Memory B cell (primary cell): ENCODE measurements around the gene PRSS57.
A peak's percentile ranks its signal among the peaks of the same experiment; 100 is the strongest.

ENCODE experiments used
- ATAC-seq: fragments of 150-1000 bp; cut with Tn5 transposase; 2 replicates; pipeline ENCODE4 v1.10.0; 2021; ENCODE audit warnings: low read depth, mild to moderate bottlenecking, moderate library complexity
- DNase-seq, 2 donors: peaks; one replicate each; pipeline ENCODE4 v3.0.0; 2022; ENCODE audit warnings: low spot score in 2 of 2
- H3K27ac Mint-ChIP-seq: one replicate; pipeline ENCODE4 v1.8.0; 2022; ENCODE audit warnings: mild to moderate bottlenecking, moderate library complexity, mixed read lengths
- H3K27me3 Mint-ChIP-seq: one replicate; pipeline ENCODE4 v1.8.0; 2022; ENCODE audit warnings: mixed read lengths
- H3K36me3 Mint-ChIP-seq: one replicate; pipeline ENCODE4 v1.8.0; 2022; ENCODE audit warnings: mild to moderate bottlenecking, mixed read lengths
- H3K4me1 Mint-ChIP-seq: one replicate; pipeline ENCODE4 v1.8.0; 2022; ENCODE audit warnings: mixed read lengths
- H3K4me3 Mint-ChIP-seq: one replicate; pipeline ENCODE4 v1.8.0; 2022; ENCODE audit warnings: mild to moderate bottlenecking, moderate library complexity, mixed read lengths
- H3K9me3 Mint-ChIP-seq: one replicate; pipeline ENCODE4 v1.8.0; 2022; ENCODE audit warnings: mixed read lengths

Gene PRSS57

GRCh38 chr19:640606-641189 is 54.6 kb downstream of the PRSS57 start:
- no peak overlapping the region for H3K4me3 Mint-ChIP-seq
- H3K36me3 Mint-ChIP-seq: no peaks in the 10 kb centered on the region
- peaks cover 22% of the 10 kb centered on the region for H3K4me1 Mint-ChIP-seq
- no peaks in the 10 kb centered on the region for H3K27me3 Mint-ChIP-seq
- no peaks in the 10 kb centered on the region for H3K9me3 Mint-ChIP-seq
- DNase-seq (no peak), ATAC-seq (no peak)
- H3K27ac Mint-ChIP-seq: peak overlapping the region; percentile 31

- DNase-seq: no peak
- H3K27ac Mint-ChIP-seq: peak overlapping the region; percentile 31
- peak overlapping the region; percentile 49 for H3K4me3 Mint-ChIP-seq
- no peaks in the 10 kb centered on the region for H3K9me3 Mint-ChIP-seq
- H3K27me3 Mint-ChIP-seq: no peaks in the 10 kb centered on the region
- ATAC-seq: no peak
- H3K4me1 Mint-ChIP-seq: peaks cover 22% of the 10 kb centered on the region
- H3K36me3 Mint-ChIP-seq: no peaks in the 10 kb centered on the region
Measured at GRCh38 chr19:640161-640558, 55.1 kb downstream of the PRSS57 start.

- no peaks in the 10 kb centered on the region for H3K9me3 Mint-ChIP-seq
- H3K4me1 Mint-ChIP-seq: peaks cover 22% of the 10 kb centered on the region
- H3K27me3 Mint-ChIP-seq: no peaks in the 10 kb centered on the region
- peak; percentile 81 for ATAC-seq
- peak within 1 kb of the TSS; percentile 93 for H3K27ac Mint-ChIP-seq
- peak; percentile 83 to 89 for DNase-seq
- H3K4me3 Mint-ChIP-seq: peak within 1 kb of the TSS; percentile 89
- H3K36me3 Mint-ChIP-seq: no peaks in the 10 kb centered on the region
Measured at GRCh38 chr19:639253-640160, 55.7 kb downstream of the PRSS57 start, which contains the start of gene FGF22. FGF22 (plus strand) TSS chr19:639879; CDS start chr19:639926, 47 bp downstream.

- peak overlapping the region; percentile 93 for H3K27ac Mint-ChIP-seq
- no peaks in the 10 kb centered on the region for H3K9me3 Mint-ChIP-seq
- H3K4me3 Mint-ChIP-seq: peak overlapping the region; percentile 89
- H3K36me3 Mint-ChIP-seq: no peaks in the 10 kb centered on the region
- peaks cover 22% of the 10 kb centered on the region for H3K4me1 Mint-ChIP-seq
- DNase-seq (no peak), ATAC-seq (no peak)
- no peaks in the 10 kb centered on the region for H3K27me3 Mint-ChIP-seq
Measured at GRCh38 chr19:638906-639252, 56.4 kb downstream of the PRSS57 start.
